GM06990 (cell line): Measurements from ENCODE around the gene ERC2.

ENCODE experiments used
- DNase-seq: peaks from one replicate; pipeline ENCODE4 v3.0.0-alpha.2; 2011; ENCODE audit not compliant: insufficient read length; ENCODE audit errors: extremely low read depth
- H3K27me3 ChIP-seq: replicated peaks from 2 replicates; pipeline ENCODE4 v1.6.0; 2011; ENCODE audit warnings: low read length; ENCODE audit not compliant: control insufficient read depth, insufficient read depth
- H3K36me3 ChIP-seq: 2 replicates; pipeline ENCODE4 v1.5.1; 2011; ENCODE audit warnings: low read length; ENCODE audit not compliant: control insufficient read depth, insufficient read depth
- H3K4me3 ChIP-seq: replicated peaks from 2 replicates; pipeline ENCODE4 v1.5.1; 2011; ENCODE audit warnings: low read depth, mild to moderate bottlenecking, control low read depth, low read length
- TF ChIP-seq, protein P1 (sequence below): IDR thresholded peaks from 2 replicates; pipeline ENCODE4 v1.5.1; 2011; ENCODE audit warnings: low read length, control low read depth, mild to moderate bottlenecking, inconsistent platforms; ENCODE audit not compliant: insufficient read depth, poor library complexity, severe bottlenecking

ERC2 gene

DNA sequence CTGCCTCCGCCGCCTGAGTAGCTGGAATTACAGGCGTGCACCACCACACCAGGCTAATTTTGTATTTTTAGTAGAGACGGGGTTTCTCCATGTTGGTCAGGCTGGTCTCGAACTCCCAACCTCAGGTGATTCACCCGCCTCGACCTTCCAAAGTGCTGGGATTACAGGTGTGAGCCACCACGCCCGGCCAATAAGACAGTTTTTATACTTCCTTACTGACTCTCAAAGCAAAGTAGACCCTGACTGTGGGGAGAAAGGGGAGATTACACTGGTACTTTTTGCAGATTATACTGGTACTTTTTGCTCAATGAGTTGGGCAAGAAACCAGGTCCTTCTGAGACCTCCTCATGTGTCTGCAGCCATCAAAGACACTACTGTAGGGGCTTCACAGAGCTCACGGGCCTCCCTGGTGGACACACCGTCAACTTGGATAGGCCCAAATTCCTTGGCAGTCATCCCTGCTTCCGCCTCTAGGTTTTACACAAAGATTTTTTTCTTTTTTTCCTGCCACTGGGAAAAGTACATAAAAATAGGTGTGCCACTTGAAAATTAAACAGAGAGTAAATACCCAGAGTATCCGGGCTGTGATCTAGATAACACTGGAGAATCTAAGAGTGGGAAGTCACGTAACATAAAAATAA lies 837.9 kb downstream of the ERC2 start:
- Histone ChIP-seq H3K36me3 (no peaks in the 10 kb centered on the region), H3K4me3 (no peak overlapping the region), H3K27me3 (no peaks in the 10 kb centered on the region)
- TF ChIP-seq, protein P1, sequence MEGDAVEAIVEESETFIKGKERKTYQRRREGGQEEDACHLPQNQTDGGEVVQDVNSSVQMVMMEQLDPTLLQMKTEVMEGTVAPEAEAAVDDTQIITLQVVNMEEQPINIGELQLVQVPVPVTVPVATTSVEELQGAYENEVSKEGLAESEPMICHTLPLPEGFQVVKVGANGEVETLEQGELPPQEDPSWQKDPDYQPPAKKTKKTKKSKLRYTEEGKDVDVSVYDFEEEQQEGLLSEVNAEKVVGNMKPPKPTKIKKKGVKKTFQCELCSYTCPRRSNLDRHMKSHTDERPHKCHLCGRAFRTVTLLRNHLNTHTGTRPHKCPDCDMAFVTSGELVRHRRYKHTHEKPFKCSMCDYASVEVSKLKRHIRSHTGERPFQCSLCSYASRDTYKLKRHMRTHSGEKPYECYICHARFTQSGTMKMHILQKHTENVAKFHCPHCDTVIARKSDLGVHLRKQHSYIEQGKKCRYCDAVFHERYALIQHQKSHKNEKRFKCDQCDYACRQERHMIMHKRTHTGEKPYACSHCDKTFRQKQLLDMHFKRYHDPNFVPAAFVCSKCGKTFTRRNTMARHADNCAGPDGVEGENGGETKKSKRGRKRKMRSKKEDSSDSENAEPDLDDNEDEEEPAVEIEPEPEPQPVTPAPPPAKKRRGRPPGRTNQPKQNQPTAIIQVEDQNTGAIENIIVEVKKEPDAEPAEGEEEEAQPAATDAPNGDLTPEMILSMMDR, result no peak
- DNase-seq, result no peak

DNA sequence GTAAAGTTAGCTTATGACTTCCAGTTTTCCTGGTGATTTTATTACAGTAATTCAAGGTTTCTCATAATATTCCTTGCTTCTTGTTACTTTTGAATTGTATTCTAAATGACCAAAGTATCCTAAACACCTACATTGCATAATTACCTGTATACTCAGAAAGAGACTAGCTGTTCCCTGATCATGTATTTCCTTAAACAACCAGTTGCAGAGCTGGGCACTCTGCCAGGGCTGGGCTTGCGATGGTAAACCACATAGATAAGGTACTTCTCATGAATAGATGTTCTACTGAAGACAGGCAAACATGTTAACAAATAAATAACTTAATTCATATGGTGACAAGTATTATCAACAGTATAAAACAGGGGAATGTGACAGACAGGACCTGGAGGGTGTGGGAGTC lies 838.8 kb downstream of the ERC2 start:
- H3K27me3 ChIP-seq, result no peaks in the 10 kb centered on the region
- H3K4me3 ChIP-seq, result no peak overlapping the region
- no peak for DNase-seq
- no peaks in the 10 kb centered on the region for H3K36me3 ChIP-seq
- TF ChIP-seq, protein P1, result no peak

DNA sequence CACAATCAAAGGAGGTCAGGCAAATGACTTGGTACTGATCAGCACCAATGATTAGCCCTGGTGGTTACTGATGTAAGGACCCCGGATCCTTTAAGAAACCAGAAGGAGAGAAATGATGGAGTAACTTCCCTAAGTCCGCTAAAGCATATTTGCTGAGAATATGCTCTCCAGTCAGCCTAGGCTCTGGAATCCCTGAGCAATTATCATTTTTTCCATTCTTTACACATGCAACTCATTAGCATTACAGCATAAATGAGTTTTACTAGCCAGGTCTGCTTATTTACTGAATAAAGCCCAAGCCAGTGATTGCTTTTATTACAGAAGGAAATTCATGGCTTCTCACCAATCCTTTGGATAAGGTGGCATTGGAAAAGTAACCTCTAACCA lies 842.0 kb downstream of the ERC2 start:
- H3K36me3 ChIP-seq, result no peaks in the 10 kb centered on the region
- no peaks in the 10 kb centered on the region for H3K27me3 ChIP-seq
- no peak for DNase-seq
- no peak overlapping the region for H3K4me3 ChIP-seq
- TF ChIP-seq, protein P1, result no peak

- no peaks in the 10 kb centered on the region for H3K36me3 ChIP-seq
- TF ChIP-seq, protein P1, result no peak
- no peak overlapping the region for H3K4me3 ChIP-seq
- no peaks in the 10 kb centered on the region for H3K27me3 ChIP-seq
- DNase-seq, result no peak
These were observed 844.0 kb downstream of the ERC2 start for GRCh38 chr3:55624238-55624637.

GRCh38 chr3:55623786-55624185 lies 844.5 kb downstream of the ERC2 start:
- TF ChIP-seq, protein P1, result no peak
- Histone ChIP-seq H3K27me3 (no peaks in the 10 kb centered on the region), H3K4me3 (no peak overlapping the region), H3K36me3 (no peaks in the 10 kb centered on the region)
- DNase-seq, result no peak

GRCh38 chr3:55622733-55623132 lies 845.5 kb downstream of the ERC2 start:
- no peaks in the 10 kb centered on the region for H3K36me3 ChIP-seq
- TF ChIP-seq, protein P1, result no peak
- no peak for DNase-seq
- no peak overlapping the region for H3K4me3 ChIP-seq
- H3K27me3 ChIP-seq, result no peaks in the 10 kb centered on the region
